Mesothelial cell of epicardium (in vitro differentiated cells): Measurements from ENCODE around the gene TRPM5. TPM values are rescaled to one million over a fixed set of nuclear protein-coding genes. Genes with fewer than 3 reads are reported as not detected.

Experiments
- DNase-seq, 2 experiments: peaks; one replicate each; pipeline ENCODE4 v3.0.0; 2021; ENCODE audit warnings: low spot score in 2 of 2; ENCODE audit not compliant: unreplicated experiment in 2 of 2
- H3K27ac Mint-ChIP-seq: 2 replicates; pipeline ENCODE4 v1.8.0; 2021; ENCODE audit warnings: mixed read lengths
- H3K27me3 Mint-ChIP-seq: 2 replicates; pipeline ENCODE4 v1.8.0; 2021; ENCODE audit warnings: low read depth, mixed read lengths
- H3K36me3 Mint-ChIP-seq: 2 replicates; pipeline ENCODE4 v1.8.0; 2021; ENCODE audit warnings: mixed read lengths
- H3K4me1 Mint-ChIP-seq: 2 replicates; pipeline ENCODE4 v1.8.0; 2021; ENCODE audit warnings: mixed read lengths
- H3K4me3 Mint-ChIP-seq: 2 replicates; pipeline ENCODE4 v1.8.0; 2021; ENCODE audit warnings: mild to moderate bottlenecking, moderate library complexity, mixed read lengths
- H3K9me3 Mint-ChIP-seq: 2 replicates; pipeline ENCODE4 v1.8.0; 2021; ENCODE audit warnings: mixed read lengths
- total RNA-seq: library from RNA; stranded (reverse); gene quantifications from 3 replicates; pipeline ENCODE4 v1.2.1, GENCODE V29; 2021
- TF ChIP-seq, protein P1 (sequence below): fragments of 200-600 bp; sonication (generic); IDR thresholded peaks from one replicate; pipeline ENCODE4 v1.5.0; 2021; ENCODE audit warnings: antibody characterized with exemption; ENCODE audit not compliant: unreplicated experiment

The TRPM5 gene
- total RNA-seq, 1 donor from 2014 or later = 6.9 TPM

DNA sequence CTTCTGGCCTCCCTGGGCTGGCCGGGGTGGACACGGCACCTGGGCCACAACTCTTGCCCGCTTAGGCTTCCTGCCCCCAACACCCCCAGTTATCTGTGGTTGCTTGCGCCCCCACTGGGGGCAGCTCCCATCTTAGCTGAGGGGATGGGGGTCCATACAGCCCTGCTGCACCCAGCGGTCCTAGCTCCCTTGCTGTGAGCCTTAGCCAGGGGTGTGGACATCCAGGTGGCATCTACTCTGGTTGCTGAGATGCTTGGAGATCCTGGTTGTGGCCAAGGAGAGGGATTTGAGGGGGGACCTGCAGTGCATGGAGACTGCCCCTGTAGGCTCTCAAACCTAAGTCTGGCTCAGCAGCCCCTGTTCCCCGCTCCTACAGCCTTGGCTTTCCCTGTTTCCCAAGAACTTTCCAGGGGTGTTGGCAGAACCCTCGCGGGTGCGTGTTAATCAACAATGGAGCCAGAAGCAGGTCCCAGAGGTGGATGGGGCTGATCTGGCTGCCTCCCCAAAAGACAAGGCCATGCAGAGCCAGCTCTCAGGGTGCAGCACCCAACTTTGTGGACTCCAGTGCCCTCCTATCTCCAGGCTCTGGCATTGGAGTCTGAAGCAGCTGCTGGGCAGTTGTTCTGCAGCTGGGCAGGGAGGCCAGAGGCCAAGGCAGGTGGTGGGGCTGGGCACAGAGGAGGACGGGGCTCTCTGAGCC lies 3.8 kb upstream of the TRPM5 start:
- Mint-ChIP-seq H3K36me3 (no peaks in the 10 kb centered on the region), H3K4me3 (no peak overlapping the region), H3K27me3 (peaks cover 82% of the 10 kb centered on the region), H3K4me1 (peaks cover 7% of the 10 kb centered on the region), H3K9me3 (no peaks in the 10 kb centered on the region), H3K27ac (no peak overlapping the region)
- DNase-seq = no peak
- TF ChIP-seq, protein P1, sequence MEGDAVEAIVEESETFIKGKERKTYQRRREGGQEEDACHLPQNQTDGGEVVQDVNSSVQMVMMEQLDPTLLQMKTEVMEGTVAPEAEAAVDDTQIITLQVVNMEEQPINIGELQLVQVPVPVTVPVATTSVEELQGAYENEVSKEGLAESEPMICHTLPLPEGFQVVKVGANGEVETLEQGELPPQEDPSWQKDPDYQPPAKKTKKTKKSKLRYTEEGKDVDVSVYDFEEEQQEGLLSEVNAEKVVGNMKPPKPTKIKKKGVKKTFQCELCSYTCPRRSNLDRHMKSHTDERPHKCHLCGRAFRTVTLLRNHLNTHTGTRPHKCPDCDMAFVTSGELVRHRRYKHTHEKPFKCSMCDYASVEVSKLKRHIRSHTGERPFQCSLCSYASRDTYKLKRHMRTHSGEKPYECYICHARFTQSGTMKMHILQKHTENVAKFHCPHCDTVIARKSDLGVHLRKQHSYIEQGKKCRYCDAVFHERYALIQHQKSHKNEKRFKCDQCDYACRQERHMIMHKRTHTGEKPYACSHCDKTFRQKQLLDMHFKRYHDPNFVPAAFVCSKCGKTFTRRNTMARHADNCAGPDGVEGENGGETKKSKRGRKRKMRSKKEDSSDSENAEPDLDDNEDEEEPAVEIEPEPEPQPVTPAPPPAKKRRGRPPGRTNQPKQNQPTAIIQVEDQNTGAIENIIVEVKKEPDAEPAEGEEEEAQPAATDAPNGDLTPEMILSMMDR = no peak

DNA sequence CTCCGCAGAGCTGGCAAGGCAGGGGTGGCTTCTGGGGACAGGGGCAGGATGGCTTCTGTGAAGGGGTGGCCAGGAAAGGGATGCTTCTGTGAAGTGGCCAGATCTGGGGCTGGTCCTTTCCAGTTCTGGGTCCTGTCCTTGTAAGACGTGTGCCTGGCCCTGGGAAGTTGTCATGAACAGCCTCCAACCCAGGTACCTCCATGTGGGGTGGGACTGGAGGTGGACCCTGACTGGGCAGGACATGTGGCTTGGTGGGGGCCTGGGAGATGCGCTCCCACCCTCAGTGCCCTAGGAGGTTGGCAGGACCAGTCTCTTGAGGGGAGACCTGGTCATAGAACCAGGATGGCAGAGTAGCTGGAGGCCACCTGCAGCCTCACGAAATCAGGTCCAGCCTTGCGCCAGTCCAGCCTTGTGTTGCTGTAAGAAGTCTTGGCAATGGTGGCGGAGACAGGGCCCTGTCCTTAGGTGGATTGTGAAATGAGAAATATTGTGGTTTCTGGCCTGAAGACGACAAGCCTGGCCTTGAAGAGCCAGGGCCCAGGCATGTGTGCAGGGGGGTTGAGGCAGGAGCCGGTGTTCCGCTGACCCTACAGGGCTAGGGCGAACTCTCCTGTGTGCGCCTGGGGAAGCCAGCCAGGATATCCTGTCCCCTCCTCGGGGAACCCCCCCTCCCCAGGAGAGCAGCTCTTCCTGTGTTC lies 3.1 kb upstream of the TRPM5 start:
- DNase-seq = no peak
- TF ChIP-seq, protein P1 = no peak
- no peak overlapping the region for H3K27ac Mint-ChIP-seq
- H3K36me3 Mint-ChIP-seq = no peaks in the 10 kb centered on the region
- H3K27me3 Mint-ChIP-seq = peaks cover 82% of the 10 kb centered on the region
- no peak overlapping the region for H3K4me3 Mint-ChIP-seq
- H3K9me3 Mint-ChIP-seq = no peaks in the 10 kb centered on the region
- H3K4me1 Mint-ChIP-seq = peaks cover 14% of the 10 kb centered on the region

DNA sequence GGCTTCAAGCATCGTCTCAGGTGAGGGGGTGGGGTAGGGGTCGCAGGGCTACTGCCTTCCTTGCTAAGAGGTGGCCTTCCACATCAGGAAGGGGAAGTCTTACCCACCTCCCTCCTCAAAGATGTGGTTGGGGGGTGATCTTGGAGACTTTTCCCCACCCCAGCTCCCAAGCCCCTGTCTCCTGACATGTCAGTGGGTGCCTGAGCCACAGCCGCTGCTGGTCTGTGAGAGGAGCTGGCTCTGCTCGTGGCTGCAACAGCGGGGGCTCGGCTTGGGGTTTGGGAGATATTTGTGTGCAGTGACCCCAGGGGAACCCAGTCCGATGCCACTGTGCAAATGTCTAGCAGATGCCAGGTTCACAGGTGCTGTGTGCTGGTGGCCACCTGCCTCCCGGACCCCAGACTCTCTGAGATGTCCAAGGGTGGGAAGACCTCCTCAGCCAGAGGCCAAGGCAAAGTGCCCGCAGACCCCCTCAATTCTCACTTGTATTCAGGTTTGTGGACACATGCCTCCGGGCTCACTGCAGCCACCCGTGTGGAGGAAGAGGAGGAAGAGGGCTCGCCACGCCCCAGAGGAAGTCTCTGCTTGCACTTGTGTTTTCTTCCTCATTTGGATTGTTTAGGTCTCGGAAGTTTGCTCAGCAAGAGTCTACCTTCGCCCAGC lies 2.4 kb upstream of the TRPM5 start:
- Mint-ChIP-seq H3K9me3 (no peaks in the 10 kb centered on the region), H3K4me1 (peaks cover 15% of the 10 kb centered on the region), H3K27me3 (peaks cover 82% of the 10 kb centered on the region), H3K4me3 (no peak overlapping the region), H3K36me3 (no peaks in the 10 kb centered on the region), H3K27ac (no peak overlapping the region)
- TF ChIP-seq, protein P1 = no peak
- DNase-seq = no peak

DNA sequence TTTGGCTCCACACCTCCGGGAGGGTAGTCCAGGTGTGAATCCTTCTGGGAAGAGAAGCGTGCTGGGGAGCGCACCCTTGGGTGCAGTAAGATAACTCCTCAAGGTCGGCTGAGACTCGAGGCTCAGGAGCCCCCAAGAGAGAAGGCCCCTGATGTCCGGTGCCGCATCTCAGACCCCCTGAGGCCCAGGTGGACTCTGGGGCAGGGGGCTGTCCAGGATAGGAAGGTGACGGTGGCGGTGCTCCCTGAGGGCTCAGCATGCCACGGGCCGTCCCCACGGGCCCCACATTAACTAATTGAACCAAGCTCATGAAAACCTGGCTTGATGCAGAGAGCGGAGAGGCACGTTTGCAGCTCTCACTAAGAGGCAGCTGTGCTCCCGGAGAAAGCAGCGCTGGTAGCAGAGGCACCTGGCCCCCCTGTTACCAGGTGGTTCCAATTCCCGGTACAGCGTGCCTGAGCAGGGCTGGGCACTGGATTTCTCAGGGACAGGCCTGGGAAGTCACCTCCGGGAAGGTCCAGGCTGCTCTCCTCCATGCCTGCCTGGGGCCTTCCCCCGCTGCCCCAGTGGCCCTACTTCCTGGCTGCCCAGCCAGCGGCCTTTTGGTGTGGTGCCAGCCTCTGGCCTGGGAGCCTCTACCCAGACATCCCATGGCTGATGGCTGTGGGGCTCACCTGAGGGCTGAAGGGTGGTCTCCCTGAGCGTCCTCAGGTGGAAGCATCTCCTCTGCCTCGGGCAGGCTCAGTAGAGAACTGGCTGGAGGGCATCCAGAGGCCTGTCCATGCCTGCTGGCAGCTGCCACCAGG lies 1.6 kb upstream of the TRPM5 start:
- peak overlapping the region; percentile 66 for H3K4me3 Mint-ChIP-seq
- no peaks in the 10 kb centered on the region for H3K9me3 Mint-ChIP-seq

More for the DNA sequence above, 1.6 kb upstream of the TRPM5 start:
- no peak for DNase-seq
- Mint-ChIP-seq H3K36me3 (no peaks in the 10 kb centered on the region), H3K27me3 (peaks cover 86% of the 10 kb centered on the region), H3K27ac (no peak overlapping the region), H3K4me1 (peaks cover 15% of the 10 kb centered on the region)
- TF ChIP-seq, protein P1 = no peak
